NCI-H146 (cell line): ENCODE measurements around the gene KIFC1.

Source experiments
- DNase-seq: peaks from one replicate; lab custom pipeline; 2025; lab: John Stamatoyannopoulos, UW

The KIFC1 gene

GRCh38 chr6:33443025-33443424, 51.4 kb downstream of the KIFC1 start:
- no peak for DNase-seq

DNA sequence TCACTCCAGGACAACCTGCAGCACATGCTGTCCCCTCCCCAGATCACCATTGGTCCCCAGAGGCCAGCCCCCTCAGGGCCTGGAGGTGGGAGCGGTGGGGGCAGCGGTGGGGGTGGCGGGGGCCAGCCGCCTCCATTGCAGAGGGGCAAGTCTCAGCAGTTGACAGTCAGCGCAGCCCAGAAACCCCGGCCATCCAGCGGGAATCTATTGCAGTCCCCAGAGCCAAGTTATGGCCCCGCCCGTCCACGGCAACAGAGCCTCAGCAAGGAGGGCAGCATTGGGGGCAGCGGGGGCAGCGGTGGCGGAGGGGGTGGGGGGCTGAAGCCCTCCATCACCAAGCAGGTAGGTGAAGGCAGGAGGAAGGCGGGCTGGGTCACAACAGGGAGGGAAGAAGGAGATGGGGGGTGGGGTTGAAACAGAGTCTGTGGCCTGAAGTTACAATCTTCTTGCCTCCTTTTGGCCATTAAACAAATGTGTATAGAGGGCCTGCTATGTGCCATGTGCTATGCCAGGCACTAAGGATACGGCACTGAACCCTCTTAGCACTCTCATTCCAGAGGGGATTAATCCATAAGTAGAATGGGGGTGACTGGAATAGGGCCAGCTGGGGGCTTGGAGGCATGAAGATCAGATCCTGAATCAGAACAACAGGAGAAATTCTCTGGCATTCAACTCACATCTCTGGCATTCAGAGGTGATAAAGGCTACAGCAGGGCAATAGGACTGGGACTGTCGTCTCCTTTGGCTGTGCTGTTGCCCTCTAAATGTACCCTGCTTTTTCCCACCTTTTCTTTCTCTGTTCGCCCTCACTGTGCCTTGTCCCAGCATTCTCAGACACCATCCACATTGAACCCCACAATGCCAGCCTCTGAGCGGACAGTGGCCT, 52.2 kb downstream of the KIFC1 start:
- DNase-seq = no peak

GRCh38 chr6:33445119-33445603, 53.5 kb downstream of the KIFC1 start:
- DNase-seq = no peak

DNA sequence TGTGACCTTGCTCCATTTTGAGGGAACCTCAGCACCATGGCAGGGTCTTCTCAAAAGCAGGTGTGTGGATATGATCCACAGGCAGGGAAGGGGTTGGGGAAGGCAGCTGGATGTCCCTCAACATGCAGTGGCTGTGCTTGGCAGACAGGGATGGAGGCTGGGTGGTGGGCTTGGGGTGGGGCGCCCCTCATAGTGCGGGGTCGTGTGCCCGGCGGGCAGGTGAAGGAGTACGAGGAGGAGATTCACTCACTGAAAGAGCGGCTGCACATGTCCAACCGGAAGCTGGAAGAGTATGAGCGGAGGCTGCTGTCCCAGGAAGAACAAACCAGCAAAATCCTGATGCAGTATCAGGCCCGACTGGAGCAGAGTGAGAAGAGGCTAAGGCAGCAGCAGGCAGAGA, 54.7 kb downstream of the KIFC1 start:
- no peak for DNase-seq

DNA sequence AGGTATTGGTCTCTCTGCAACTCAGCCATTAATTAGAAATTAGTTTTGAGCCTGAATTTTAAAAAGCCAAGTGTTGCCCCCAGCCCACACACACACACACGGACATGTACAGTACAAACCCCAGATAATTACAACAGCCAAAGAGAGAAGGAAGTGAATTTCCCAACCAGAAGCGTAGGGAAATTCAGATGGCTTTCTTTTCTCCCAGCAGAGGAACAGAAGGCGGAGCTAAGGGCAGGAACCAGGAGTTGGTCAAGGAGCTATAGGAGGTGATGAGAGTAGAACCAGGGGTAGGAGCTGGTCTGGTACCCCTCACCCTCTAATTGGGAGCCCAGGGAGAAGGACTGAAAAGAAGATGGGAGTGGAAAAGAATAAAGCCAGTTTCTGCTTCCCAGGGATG, 58.8 kb downstream of the KIFC1 start:
- DNase-seq = no peak

GRCh38 chr6:33451606-33452005, 60.0 kb downstream of the KIFC1 start:
- DNase-seq = no peak

- DNase-seq = no peak
Measured at GRCh38 chr6:33452496-33452895, 60.9 kb downstream of the KIFC1 start.

DNA sequence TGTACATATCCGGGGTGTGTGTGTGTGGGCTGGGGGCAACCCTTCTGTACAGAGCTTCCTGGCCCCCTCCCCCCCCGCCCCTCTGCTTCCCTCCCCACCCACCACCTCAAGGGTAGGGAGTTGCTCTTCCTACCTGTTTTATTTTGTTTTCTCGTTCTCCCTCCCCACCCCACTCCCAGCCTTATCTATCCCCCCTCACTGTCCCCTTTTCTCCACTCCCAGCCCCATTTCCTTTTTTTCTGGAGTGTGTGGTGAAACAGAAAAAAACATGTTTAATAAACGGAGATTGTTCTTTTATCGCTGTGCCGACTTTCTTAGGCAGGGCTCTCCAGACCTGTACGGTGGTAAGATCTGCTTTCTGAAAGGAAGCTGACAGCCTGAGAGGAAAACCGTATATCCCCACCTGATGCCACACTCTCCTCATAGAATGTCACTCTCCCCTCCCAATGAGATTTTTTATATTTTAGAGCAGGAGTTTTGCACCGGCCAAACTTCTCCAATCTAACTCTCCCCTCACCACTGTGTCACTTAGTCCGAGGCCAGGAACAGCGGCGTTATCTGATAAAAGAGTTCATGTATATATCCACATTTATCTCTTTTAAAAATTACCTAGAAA, 61.9 kb downstream of the KIFC1 start:
- no peak for DNase-seq

DNA sequence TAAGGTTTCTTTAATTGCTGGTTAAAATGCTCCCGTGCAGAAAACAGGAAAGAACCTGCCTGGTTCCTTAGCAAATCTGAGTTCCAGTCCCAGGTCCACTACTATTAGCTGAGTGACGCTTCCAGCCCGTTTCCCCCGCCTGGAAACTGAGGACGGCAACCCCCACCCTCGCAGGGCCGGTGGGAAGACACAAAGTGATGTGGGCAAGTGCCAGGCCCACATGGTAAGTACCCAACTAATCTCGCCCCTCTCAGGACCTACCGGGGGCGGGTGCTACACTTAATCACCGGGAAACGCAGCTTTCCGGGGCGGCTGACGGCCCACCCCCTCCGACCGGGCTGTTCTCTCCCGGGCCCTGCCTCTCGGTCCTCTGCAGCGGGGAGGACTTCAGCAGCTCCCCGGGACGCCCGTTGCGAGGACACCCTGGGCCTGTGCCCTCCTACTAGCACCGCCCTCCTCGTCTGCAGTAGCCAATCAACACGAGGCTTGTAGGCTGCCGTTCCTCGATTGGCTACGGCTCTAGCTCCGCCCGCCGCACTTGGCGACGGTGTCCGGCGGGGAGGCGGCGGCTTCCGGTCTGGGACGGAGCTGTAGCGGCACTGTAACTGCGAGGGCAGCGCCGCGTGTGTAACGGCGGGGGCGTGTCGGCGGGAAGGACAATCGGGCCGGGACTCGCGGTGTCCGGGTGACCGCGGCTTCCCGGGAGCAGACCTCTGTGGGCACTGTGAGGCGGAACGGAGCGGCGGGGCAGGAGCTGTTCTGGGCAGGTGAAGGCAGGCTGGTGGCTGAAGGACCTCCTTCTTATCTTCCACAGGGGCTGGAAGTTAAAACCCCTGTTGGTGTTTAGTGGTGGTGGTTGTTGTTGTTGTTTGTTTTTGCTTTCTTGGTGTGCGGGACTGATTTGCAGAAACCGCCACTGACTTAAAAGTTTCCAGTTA, 62.7 kb downstream of the KIFC1 start, which contains the start of gene ZBTB9:
Gene ZBTB9 (plus strand): TSS at position 568 of the 938 bp plus-strand sequence. CDS start 525 bp downstream, outside the sequence.
- DNase-seq = peak; percentile 97

DNA sequence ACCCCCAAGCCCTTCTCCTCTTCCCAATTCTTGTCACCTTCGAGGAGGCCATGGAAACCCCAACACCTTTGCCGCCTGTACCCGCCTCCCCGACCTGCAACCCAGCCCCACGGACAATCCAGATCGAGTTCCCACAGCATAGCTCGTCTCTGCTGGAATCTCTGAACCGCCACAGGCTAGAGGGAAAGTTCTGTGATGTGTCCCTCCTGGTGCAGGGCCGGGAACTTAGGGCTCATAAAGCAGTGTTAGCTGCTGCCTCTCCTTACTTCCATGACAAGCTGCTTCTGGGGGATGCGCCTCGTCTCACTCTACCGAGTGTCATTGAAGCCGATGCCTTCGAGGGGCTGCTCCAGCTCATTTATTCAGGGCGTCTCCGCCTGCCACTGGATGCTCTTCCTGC, 63.4 kb downstream of the KIFC1 start:
- no peak for DNase-seq

GRCh38 chr6:33456156-33456555, 64.5 kb downstream of the KIFC1 start:
- no peak for DNase-seq

DNA sequence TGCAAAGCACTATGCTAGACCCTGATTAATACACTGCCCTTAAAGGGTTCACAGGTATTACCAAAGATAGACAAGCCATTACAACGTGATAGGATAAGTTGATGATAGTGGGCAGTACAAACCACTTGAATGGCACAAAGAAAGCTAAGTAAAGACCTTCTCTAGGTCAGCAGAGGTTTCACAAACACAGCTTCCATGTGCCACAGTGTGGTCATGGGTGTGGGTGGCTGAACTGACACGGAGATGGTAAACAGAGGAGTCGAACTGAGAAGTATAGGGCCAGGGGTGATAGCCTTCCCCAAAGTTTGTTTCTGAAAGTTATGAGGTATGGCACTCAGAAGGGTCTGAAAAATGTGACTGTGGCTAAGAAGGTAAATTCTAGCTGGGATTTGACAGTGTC, 67.1 kb downstream of the KIFC1 start:
- DNase-seq = no peak

GRCh38 chr6:33459226-33459625, 67.6 kb downstream of the KIFC1 start:
- no peak for DNase-seq
